Left kidney (tissue), 2 donors: ENCODE measurements around the gene TOR3A. TPM values are rescaled to one million over a fixed set of nuclear protein-coding genes. Genes with fewer than 3 reads are reported as not detected.

Source experiments
- DNase-seq: peaks from one replicate; pipeline ENCODE4 v3.0.0-alpha.2; 2013
- polyA plus RNA-seq: library from polyadenylated mRNA; unstranded; fragments of 120-200 nt; gene quantifications from one replicate; pipeline ENCODE4 v1.2.1, GENCODE V29; 2013; ENCODE audit not compliant: insufficient read length

The TOR3A gene
- polyA plus RNA-seq, 1 donor, result 25.3 TPM

DNA sequence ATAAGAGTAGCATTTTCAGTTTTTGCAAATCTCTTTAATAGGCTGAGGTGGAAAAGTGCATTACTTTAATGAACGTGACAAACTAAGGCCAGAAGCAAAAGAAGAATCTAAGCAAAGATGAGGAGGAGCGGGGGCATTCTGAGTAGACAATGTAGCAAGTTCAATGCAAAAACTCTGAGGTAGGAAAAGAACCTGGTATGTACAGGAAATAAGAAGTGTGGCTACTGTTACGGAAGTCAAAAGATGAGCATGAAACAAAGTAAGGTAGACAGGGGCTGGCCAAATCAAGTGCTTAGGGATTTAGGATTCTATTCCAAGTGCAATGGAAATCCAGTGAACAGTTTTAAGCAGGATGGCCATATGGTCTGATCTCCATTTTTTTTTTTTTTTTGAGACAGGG is 63.7 kb downstream of the TOR3A start:
- DNase-seq, result no peak

Other genes with a start within 250 kb of the TOR3A start
- gene ANGPTL1, start 211.0 kb upstream of the TOR3A start, polyA plus RNA-seq, result 4.0 TPM
- 47.5 TPM for gene FAM20B, start 56.2 kb upstream of the TOR3A start, polyA plus RNA-seq
- gene ABL2, start 147.6 kb downstream of the TOR3A start, polyA plus RNA-seq, result 13.5 TPM
- gene SOAT1, start 211.7 kb downstream of the TOR3A start, polyA plus RNA-seq, result 36.8 TPM